GM10248 (cell line): Measurements from ENCODE around the gene CASP10.

Source experiments
- CTCF ChIA-PET: fragments of 300-600 bp; sonication (Branson Sonifier 250); formaldehyde crosslinking; extraction: SDS; loops from one replicate; lab custom pipeline; 2021; ENCODE audit warnings: antibody characterized with exemption; lab: Yijun Ruan, JAX
- POLR2A ChIA-PET: fragments of 350-650 bp; sonication (Branson Sonifier 250); formaldehyde crosslinking; extraction: SDS; loops from one replicate; lab custom pipeline; 2020; ENCODE audit warnings: antibody characterized with exemption; lab: Yijun Ruan, JAX
- DNase-seq: peaks from one replicate; pipeline ENCODE4 v3.0.0; 2012; ENCODE audit errors: extremely low spot score
- CTCF ChIP-seq: IDR thresholded peaks from 2 replicates; pipeline ENCODE4 v1.5.1; 2012; ENCODE audit warnings: mild to moderate bottlenecking, low read depth; ENCODE audit errors: extremely low read depth, missing control alignments, control extremely low read depth

The CASP10 gene

GRCh38 chr2:201203916-201204654, 21.1 kb downstream of the CASP10 start:
- POLR2A ChIA-PET, result no interaction called here
- no peak for TF ChIP-seq CTCF
- no peak for DNase-seq
- CTCF ChIA-PET, result interaction anchor here (1.1 to 3.2 kb wide), 4 partner anchors 9 to 28 kb away, joined by 3 to 9 read pairs (median 6); no protein-coding TSS in a partner anchor

GRCh38 chr2:201204655-201205514, 21.9 kb downstream of the CASP10 start:
- POLR2A ChIA-PET, result no interaction called here
- CTCF ChIA-PET, result interaction anchor here (1.1 to 3.2 kb wide), 4 partner anchors 10 to 27 kb away, joined by 3 to 9 read pairs (median 6); no protein-coding TSS in a partner anchor
- no peak for TF ChIP-seq CTCF
- DNase-seq, result no peak

- ChIA-PET CTCF (interaction anchor here (1.1 to 3.2 kb wide), 3 partner anchors 13 to 27 kb away, joined by 3 to 9 read pairs (median 4); no protein-coding TSS in a partner anchor), POLR2A (no interaction called here)
- TF ChIP-seq CTCF, result no peak
- no peak for DNase-seq
Measured at GRCh38 chr2:201205515-201205849, 22.5 kb downstream of the CASP10 start.

GRCh38 chr2:201208563-201209252, 25.8 kb downstream of the CASP10 start:
- no peak for DNase-seq
- no peak for TF ChIP-seq CTCF
- ChIA-PET POLR2A (no interaction called here), CTCF (interaction anchor here (1.1 to 5.6 kb wide), 2 partner anchors 24 to 25 kb away, joined by 3 to 36 read pairs; partner anchors contain the start of gene CASP10)

- CTCF ChIA-PET, result interaction anchor here (1.5 kb wide), 1 partner anchor 16 kb away, joined by 3 read pairs; no protein-coding TSS in a partner anchor
- DNase-seq, result no peak
- POLR2A ChIA-PET, result no interaction called here
- TF ChIP-seq CTCF, result no peak
Measured at GRCh38 chr2:201215963-201216362, 33.0 kb downstream of the CASP10 start.

- no peak for TF ChIP-seq CTCF
- DNase-seq, result no peak
- CTCF ChIA-PET, result interaction anchor here (0.8 kb wide), 1 partner anchor 24 kb away, joined by 3 read pairs; no protein-coding TSS in a partner anchor
- POLR2A ChIA-PET, result no interaction called here
Measured at GRCh38 chr2:201216918-201217317, 34.0 kb downstream of the CASP10 start.
